GM12801 (cell line): ENCODE measurements around the gene TMEM114.

Experiments
- CTCF ChIP-seq: IDR thresholded peaks from one replicate; pipeline ENCODE4 v1.5.1; 2011; ENCODE audit warnings: control low read depth; ENCODE audit not compliant: insufficient read length; ENCODE audit errors: extremely low read depth

Gene TMEM114

GRCh38 chr16:8581831-8582580 is 8.3 kb downstream of the TMEM114 start:
- TF ChIP-seq CTCF = no peak

GRCh38 chr16:8579559-8579958 is 10.8 kb downstream of the TMEM114 start:
- no peak for TF ChIP-seq CTCF

GRCh38 chr16:8577678-8578304 is 12.5 kb downstream of the TMEM114 start:
- no peak for TF ChIP-seq CTCF

- TF ChIP-seq CTCF = no peak
Observed at GRCh38 chr16:8576141-8577004, 13.9 kb downstream of the TMEM114 start.

GRCh38 chr16:8575399-8575798 is 14.9 kb downstream of the TMEM114 start:
- no peak for TF ChIP-seq CTCF

- TF ChIP-seq CTCF = no peak
Observed at GRCh38 chr16:8572919-8573724, 17.2 kb downstream of the TMEM114 start.
